GM12873 (cell line): ENCODE measurements around the gene MUC2.

Experiments
- TF ChIP-seq, protein P1 (sequence below): IDR thresholded peaks from 2 replicates; pipeline ENCODE4 v1.5.1; 2012; ENCODE audit warnings: low read depth, mild to moderate bottlenecking, moderate library complexity, low read length, control low read depth; ENCODE audit not compliant: insufficient read depth; ENCODE audit errors: missing control alignments

The MUC2 gene

DNA sequence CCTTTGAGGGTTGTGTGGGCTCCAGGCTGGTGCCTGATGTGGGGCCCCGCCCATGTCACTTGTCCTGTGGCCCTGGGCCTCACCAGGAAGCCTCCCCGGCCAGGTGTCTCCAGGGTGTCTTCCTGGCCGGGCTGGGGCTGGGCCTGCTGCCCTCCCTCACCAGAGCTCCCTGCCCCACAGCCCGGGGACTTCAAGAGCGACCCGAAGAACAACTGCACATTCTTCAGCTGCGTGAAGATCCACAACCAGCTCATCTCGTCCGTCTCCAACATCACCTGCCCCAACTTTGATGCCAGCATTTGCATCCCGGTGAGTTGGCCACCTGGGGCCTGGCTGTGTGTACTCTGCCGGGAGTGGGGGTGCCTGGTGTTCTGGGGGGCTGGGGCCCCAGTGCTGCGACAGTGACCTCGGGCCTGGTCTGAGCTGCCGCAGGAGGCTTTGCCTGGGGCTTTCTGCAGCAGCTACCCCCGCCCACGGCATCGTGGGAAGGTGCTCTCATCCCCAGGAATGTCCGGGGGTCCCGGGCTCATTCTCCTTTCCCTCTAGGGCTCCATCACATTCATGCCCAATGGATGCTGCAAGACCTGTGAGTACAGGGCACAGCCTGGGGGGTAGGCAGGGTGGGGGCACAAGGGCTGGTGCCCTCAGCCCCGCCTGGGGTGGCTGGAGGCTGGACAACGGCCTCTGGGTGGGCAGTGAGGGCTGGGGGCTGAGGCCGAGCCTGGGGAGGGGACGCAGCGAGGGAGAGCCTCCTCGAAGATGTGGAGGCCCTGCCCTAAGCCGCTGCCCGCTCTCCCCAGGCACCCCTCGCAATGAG is 34.6 kb downstream of the MUC2 start:
- TF ChIP-seq, protein P1, sequence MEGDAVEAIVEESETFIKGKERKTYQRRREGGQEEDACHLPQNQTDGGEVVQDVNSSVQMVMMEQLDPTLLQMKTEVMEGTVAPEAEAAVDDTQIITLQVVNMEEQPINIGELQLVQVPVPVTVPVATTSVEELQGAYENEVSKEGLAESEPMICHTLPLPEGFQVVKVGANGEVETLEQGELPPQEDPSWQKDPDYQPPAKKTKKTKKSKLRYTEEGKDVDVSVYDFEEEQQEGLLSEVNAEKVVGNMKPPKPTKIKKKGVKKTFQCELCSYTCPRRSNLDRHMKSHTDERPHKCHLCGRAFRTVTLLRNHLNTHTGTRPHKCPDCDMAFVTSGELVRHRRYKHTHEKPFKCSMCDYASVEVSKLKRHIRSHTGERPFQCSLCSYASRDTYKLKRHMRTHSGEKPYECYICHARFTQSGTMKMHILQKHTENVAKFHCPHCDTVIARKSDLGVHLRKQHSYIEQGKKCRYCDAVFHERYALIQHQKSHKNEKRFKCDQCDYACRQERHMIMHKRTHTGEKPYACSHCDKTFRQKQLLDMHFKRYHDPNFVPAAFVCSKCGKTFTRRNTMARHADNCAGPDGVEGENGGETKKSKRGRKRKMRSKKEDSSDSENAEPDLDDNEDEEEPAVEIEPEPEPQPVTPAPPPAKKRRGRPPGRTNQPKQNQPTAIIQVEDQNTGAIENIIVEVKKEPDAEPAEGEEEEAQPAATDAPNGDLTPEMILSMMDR: no peak

DNA sequence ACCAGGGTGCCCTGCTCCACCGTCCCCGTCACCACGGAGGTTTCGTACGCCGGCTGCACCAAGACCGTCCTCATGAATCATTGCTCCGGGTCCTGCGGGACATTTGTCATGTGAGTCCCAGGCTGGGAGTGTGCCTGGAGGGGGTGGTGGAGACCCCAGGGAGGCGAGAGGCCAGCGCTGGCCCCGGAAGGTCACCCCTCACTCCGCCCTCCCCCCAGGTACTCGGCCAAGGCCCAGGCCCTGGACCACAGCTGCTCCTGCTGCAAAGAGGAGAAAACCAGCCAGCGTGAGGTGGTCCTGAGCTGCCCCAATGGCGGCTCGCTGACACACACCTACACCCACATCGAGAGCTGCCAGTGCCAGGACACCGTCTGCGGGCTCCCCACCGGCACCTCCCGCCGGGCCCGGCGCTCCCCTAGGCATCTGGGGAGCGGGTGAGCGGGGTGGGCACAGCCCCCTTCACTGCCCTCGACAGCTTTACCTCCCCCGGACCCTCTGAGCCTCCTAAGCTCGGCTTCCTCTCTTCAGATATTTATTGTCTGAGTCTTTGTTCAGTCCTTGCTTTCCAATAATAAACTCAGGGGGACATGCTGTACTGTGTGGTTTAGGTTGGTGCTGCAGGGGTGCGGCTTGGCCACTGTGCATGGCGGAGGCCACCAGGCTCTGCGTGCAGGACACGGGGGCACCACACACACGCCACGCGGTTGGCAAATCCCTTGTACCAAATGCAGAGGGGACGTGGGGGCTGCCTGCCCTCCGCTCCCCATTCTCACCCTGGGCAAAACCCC is 35.4 kb downstream of the MUC2 start:
- TF ChIP-seq, protein P1: no peak

DNA sequence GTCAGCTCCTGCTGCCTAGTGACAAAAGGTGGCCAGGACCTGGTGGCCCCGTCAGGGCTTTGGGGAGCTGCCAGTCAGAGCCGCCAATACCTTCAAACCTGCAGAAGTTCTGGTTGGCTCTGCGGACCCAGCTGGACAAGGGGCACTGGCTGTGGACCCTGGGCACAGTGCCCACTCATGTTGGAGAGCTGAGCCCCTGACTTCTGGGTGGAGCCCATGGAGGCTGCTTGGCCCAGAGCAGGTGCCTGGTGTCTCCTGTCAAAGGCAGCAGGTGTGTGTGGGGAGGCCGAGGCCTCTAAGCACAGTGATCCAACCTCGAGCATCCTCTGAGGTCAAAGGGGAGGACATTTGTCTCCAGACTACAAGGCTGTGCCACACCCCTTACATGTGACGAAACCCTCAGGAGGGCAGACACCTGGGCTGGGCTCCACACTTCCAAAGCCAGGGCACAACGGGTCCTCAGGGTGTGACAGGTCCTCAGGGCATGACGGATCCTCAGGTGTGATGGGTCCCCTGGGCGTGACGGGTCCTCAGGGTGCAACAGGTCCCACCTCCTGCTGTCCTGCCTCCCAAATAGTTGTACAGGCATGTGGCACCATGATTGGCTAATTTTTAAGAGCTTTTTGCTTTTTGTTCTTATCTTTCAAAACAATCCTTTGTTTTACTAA is 37.0 kb downstream of the MUC2 start:
- TF ChIP-seq, protein P1: no peak

DNA sequence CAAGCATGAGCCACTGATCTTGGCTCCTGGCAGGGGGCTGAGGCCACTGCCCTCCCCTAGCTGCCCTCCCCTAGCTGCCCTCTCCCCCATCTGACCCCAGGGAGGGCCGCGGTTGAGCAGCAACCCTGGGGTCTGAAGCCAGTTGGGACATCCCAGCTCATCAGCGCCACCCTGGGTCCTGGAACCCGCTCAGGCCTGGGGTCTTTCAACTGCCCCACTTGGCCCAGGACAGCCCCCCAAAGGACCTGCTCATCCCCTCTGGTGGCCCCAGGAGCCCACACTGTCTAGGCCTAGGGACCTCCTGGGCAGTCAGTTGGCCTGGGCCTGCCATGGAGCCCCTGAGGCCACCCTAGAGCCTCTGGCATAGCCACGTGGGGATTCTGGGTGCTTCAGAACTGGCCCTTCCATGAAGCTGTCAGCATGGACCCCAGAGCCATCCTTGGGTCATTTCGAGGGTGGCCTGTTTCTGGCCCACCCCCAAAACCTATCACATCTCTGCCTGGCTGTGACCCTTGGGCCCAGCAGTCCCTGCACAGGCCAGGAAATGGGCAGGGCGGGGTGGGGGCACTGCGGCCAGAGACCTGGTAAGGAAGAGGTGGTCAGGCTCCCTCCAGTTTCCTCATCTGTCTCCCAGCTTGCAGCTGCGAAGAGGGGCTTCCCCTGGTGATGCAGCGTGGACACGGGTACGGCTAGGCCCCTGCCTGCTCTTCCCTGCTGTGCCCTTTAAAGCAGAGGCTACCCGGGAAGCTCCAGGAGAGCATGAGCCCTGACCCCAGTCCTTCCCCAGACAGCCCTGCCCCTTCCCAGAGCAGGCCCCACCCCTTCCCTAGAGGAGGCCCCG is 37.9 kb downstream of the MUC2 start:
- TF ChIP-seq, protein P1: no peak

DNA sequence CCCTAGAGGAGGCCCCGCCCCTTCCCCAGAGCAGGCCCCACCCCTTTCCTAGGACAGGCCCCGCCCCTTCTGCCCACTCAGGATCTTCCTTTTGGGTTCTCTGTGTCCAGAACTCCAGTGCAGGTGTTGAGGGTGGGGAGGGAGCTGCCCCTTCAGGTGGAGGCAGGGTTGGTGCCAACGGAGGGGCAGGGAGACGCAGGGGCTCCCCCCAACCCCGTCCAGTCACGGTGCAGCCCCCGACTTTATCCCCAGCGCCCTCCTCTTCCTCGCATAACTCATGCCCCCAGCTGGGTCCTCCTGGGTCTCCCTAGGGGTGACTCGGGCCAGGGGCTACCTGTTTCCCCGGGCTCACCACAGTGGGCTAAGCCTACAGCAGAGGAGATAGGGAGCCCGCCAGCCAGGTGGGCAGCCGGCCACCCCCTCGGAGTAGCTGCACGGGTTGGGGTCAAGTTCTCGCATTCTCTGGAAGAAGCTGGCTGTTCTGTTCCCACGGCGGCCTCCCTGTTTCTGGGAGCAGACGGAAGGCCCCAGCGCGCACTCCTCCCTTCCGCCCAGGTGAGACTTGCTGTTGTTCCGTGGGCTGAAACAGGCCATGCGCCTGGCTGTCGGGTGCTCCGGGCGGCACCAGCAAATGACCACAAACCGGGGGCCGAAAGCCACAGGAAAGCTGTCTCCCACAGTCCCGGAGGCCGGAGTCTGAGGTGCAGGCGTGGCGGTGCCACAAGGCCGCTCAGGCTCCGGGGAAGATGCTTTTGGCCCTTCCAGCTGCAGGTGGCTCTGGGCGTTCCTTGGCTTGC is 38.9 kb downstream of the MUC2 start:
- TF ChIP-seq, protein P1: no peak

DNA sequence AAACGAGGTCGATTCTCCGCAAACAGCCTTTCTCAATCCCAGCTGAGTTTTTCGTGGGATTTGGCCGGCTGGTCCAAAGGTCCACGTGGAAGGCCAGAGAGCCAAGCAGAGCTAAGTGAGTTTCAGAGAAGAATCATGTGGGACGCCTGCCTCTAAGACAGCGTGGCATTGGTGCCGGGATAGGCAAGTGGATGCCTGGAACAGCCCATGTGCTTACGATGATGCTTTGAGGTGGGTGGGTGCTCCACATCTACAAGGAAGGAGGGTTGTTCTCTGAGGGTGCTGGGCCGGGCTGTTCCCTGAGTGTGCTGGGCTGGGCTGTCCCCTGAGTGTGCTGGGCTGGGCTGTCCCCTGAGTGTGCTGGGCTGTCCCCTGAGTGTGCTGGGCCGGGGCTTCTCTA is 41.4 kb downstream of the MUC2 start:
- TF ChIP-seq, protein P1: no peak
